K562 (cell line): Measurements from ENCODE around the gene PPP4R3B. TPM values are rescaled to one million over a fixed set of nuclear protein-coding genes. Genes with fewer than 3 reads are reported as not detected.

ENCODE experiments used
- EZH2 ChIP-seq: IDR thresholded peaks from 2 replicates; pipeline ENCODE4 v1.6.1; 2012; ENCODE audit warnings: low read depth, mild to moderate bottlenecking, inconsistent platforms, low read length, borderline replicate concordance
- FOXA1 ChIP-seq: fragments of 450-650 bp; IDR thresholded peaks from 2 replicates; pipeline ENCODE4 v1.6.1; 2016; ENCODE audit warnings: mild to moderate bottlenecking, borderline replicate concordance
- KHSRP ChIP-seq: fragments of 450-650 bp; IDR thresholded peaks from 2 replicates; pipeline ENCODE4 v1.6.1; 2017
- MAFK ChIP-seq: IDR thresholded peaks from 2 replicates; pipeline ENCODE4 v1.6.1; 2011; ENCODE audit warnings: low read length, improper control_type of control experiment
- NFIC ChIP-seq: fragments of 450-650 bp; IDR thresholded peaks from 2 replicates; pipeline ENCODE4 v1.6.1; 2017; ENCODE audit warnings: mild to moderate bottlenecking, inconsistent platforms
- NFRKB ChIP-seq: fragments of 450-650 bp; IDR thresholded peaks from 2 replicates; pipeline ENCODE4 v1.6.1; 2016; ENCODE audit warnings: low read depth
- NRF1 ChIP-seq, 2 experiments: fragments of 450-650 bp; IDR thresholded peaks in 1 of 2; conservative IDR thresholded peaks in 1 of 2; 2 replicates each; pipeline ENCODE4 v1.6.1; 2014; ENCODE audit warnings: mild to moderate bottlenecking in 2 of 2
- PHF8 ChIP-seq: fragments of 200-600 bp; sonication (generic); IDR thresholded peaks from 2 replicates; pipeline ENCODE4 v1.6.1; 2012; ENCODE audit warnings: mixed run types, mild to moderate bottlenecking, inconsistent platforms, low read length, moderate library complexity, borderline replicate concordance
- RUNX1 ChIP-seq: sonication (generic); IDR thresholded peaks from 2 replicates; pipeline ENCODE4 v1.6.1; 2016; ENCODE audit warnings: antibody characterized with exemption, low read depth
- SREBF2 ChIP-seq: sonication (generic); formaldehyde crosslinking; IDR thresholded peaks from 2 replicates; pipeline ENCODE4 v1.4.0; 2020; ENCODE audit warnings: mild to moderate bottlenecking, missing genetic modification reagents
- STAT5A ChIP-seq: IDR thresholded peaks from 2 replicates; pipeline ENCODE4 v1.6.1; 2012; ENCODE audit warnings: low read length, inconsistent platforms, borderline replicate concordance
- ZNF217 ChIP-seq: sonication (generic); formaldehyde crosslinking; IDR thresholded peaks from 2 replicates; pipeline ENCODE4 v1.8.0; 2022; ENCODE audit warnings: mild to moderate bottlenecking, missing genetic modification reagents
- ZNF445 ChIP-seq: fragments of 250-450 bp; sonication (Bioruptor Pico); IDR thresholded peaks from 2 replicates; pipeline ENCODE4 v1.4.0; 2020; ENCODE audit warnings: low read depth, mild to moderate bottlenecking, moderate library complexity
- ZNF785 ChIP-seq: fragments of 250-450 bp; sonication (Bioruptor Pico); IDR thresholded peaks from 2 replicates; pipeline ENCODE4 v1.4.0; 2020; ENCODE audit warnings: mild to moderate bottlenecking
- polyA plus RNA-seq, 8 experiments: library from polyadenylated mRNA; depleted of rRNA in 4 of 8; stranded (reverse) in 5 of 8; unstranded in 3 of 8; fragments of >200 nt; fragmentation: Nextera tagmentation in 2 of 8; fragmentation: Illumina TruSeq in 1 of 8; extraction: Ambion mirVana in 2 of 8; extraction: Trizol in 1 of 8; gene quantifications; 2 replicates each; pipeline versions ENCODE4 v1.2.1 to v1.2.3, GENCODE V29; 2011 to 2014; ENCODE audit warnings: inconsistent platforms in 1 of 8, missing spikeins in 1 of 8
- total RNA-seq, 7 experiments: library from RNA; depleted of rRNA in 6 of 7; stranded (reverse); fragments of >200 nt in 6 of 7; fragmentation: Illumina TruSeq in 2 of 7; extraction: Trizol in 2 of 7; gene quantifications; 2 replicates each; pipeline versions ENCODE4 v1.2.1 to v1.2.3, GENCODE V29; 2011 to 2021; ENCODE audit warnings: low replicate concordance in 1 of 7
- TF ChIP-seq, protein P1 (sequence below): sonication (generic); formaldehyde crosslinking; IDR thresholded peaks from 2 replicates; pipeline ENCODE4 v1.8.0; 2022; ENCODE audit warnings: mild to moderate bottlenecking, missing genetic modification reagents
- TF ChIP-seq, protein P2 (sequence below): sonication (generic); formaldehyde crosslinking; IDR thresholded peaks from 2 replicates; pipeline ENCODE4 v1.8.0; 2023; ENCODE audit warnings: mild to moderate bottlenecking, missing genetic modification reagents
- TF ChIP-seq, protein P3 (sequence below): fragments of 250-450 bp; sonication (Bioruptor Pico); IDR thresholded peaks from 2 replicates; pipeline ENCODE4 v1.8.0; 2021; ENCODE audit warnings: moderate library complexity, mild to moderate bottlenecking, inconsistent platforms
- TF ChIP-seq, protein P4 (sequence below): fragments of 250-450 bp; sonication (Bioruptor Pico); IDR thresholded peaks from 2 replicates; pipeline ENCODE4 v1.5.0; 2021; ENCODE audit warnings: mild to moderate bottlenecking, borderline replicate concordance
- TF ChIP-seq, protein P5 (sequence below): sonication (generic); formaldehyde crosslinking; IDR thresholded peaks from 2 replicates; pipeline ENCODE4 v1.4.0; 2020; ENCODE audit warnings: mild to moderate bottlenecking, missing genetic modification reagents
- TF ChIP-seq, protein P6 (sequence below): fragments of 450-650 bp; IDR thresholded peaks from 2 replicates; pipeline ENCODE4 v1.7.0; 2016; ENCODE audit warnings: borderline replicate concordance

Gene PPP4R3B
- total and polyA plus RNA-seq, 9 of the 15 experiments (the other 6 are each of a cell fraction or from before 2014, with no cell fraction given): 13.2 to 59.2 (median 41.9) TPM

DNA sequence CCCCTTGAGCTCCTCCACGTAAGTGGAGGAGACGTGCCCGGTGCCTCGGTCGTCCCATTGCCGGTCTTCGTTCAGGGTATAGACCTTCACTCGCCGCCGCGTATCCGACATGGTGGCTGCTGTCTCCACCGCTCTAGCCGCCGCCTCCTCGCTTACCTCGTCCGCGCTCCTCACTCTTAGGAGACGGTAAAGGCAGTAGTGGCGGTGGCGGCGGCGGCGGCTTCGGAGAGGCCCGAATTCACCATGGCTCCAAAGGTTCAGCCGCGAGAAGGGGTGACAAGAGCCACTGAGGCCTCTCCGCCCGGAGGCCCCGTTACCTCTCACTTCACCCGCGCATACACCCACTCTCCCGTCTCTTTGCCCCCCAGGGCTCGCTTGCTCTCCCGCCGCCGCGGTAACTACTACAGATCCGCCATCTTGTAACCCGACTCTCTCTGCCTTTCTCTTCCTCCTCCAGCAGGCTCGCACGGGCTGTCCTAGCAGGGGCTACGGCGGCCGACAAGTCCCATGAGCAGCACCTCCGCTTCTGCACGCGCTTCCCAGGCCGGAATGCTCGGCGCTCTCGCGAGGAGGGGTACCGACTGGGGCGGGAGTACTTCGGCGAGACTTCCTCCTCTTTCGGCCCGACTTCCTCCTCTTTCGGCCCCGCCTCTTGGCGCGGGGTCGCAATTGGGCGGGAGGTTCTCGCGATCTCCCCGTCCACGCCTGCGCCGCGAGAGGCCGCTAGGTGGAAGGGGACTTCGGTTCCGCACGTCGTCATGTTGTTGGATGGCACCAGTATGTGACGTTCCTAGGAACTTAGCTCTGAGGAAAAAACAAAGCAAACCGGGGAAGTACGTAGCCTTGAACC, at the start of gene PPP4R3B (continued):
- TF ChIP-seq, protein P1, sequence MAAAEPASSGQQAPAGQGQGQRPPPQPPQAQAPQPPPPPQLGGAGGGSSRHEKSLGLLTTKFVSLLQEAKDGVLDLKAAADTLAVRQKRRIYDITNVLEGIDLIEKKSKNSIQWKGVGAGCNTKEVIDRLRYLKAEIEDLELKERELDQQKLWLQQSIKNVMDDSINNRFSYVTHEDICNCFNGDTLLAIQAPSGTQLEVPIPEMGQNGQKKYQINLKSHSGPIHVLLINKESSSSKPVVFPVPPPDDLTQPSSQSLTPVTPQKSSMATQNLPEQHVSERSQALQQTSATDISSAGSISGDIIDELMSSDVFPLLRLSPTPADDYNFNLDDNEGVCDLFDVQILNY (CRISPR knock-in tag): no peak
- TF ChIP-seq, protein P2, sequence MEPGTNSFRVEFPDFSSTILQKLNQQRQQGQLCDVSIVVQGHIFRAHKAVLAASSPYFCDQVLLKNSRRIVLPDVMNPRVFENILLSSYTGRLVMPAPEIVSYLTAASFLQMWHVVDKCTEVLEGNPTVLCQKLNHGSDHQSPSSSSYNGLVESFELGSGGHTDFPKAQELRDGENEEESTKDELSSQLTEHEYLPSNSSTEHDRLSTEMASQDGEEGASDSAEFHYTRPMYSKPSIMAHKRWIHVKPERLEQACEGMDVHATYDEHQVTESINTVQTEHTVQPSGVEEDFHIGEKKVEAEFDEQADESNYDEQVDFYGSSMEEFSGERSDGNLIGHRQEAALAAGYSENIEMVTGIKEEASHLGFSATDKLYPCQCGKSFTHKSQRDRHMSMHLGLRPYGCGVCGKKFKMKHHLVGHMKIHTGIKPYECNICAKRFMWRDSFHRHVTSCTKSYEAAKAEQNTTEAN (CRISPR knock-in tag): peak; percentile 7; the same call in 1 of the 2 replicates
- TF ChIP-seq ZNF217: no peak
- TF ChIP-seq, protein P3, sequence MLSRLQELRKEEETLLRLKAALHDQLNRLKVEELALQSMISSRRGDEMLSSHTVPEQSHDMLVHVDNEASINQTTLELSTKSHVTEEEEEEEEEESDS: no peak
- TF ChIP-seq ZNF785 (CRISPR knock-in tag): no peak
- TF ChIP-seq, protein P4, sequence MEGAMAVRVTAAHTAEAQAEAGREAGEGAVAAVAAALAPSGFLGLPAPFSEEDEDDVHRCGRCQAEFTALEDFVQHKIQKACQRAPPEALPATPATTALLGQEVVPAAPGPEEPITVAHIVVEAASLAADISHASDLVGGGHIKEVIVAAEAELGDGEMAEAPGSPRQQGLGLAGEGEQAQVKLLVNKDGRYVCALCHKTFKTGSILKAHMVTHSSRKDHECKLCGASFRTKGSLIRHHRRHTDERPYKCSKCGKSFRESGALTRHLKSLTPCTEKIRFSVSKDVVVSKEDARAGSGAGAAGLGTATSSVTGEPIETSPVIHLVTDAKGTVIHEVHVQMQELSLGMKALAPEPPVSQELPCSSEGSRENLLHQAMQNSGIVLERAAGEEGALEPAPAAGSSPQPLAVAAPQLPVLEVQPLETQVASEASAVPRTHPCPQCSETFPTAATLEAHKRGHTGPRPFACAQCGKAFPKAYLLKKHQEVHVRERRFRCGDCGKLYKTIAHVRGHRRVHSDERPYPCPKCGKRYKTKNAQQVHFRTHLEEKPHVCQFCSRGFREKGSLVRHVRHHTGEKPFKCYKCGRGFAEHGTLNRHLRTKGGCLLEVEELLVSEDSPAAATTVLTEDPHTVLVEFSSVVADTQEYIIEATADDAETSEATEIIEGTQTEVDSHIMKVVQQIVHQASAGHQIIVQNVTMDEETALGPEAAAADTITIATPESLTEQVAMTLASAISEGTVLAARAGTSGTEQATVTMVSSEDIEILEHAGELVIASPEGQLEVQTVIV (CRISPR knock-in tag): no peak
- no peak for TF ChIP-seq KHSRP
- peak; percentile 64; the same call in 1 of the 2 replicates for TF ChIP-seq PHF8
- no peak for TF ChIP-seq ZNF445 (CRISPR knock-in tag)
- peak; percentile 100 for TF ChIP-seq NFRKB
- TF ChIP-seq, protein P5, sequence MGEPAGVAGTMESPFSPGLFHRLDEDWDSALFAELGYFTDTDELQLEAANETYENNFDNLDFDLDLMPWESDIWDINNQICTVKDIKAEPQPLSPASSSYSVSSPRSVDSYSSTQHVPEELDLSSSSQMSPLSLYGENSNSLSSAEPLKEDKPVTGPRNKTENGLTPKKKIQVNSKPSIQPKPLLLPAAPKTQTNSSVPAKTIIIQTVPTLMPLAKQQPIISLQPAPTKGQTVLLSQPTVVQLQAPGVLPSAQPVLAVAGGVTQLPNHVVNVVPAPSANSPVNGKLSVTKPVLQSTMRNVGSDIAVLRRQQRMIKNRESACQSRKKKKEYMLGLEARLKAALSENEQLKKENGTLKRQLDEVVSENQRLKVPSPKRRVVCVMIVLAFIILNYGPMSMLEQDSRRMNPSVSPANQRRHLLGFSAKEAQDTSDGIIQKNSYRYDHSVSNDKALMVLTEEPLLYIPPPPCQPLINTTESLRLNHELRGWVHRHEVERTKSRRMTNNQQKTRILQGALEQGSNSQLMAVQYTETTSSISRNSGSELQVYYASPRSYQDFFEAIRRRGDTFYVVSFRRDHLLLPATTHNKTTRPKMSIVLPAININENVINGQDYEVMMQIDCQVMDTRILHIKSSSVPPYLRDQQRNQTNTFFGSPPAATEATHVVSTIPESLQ (CRISPR knock-in tag): peak; percentile 3; the same call in 1 of the 2 replicates
- no peak for TF ChIP-seq RUNX1
- TF ChIP-seq, protein P6, sequence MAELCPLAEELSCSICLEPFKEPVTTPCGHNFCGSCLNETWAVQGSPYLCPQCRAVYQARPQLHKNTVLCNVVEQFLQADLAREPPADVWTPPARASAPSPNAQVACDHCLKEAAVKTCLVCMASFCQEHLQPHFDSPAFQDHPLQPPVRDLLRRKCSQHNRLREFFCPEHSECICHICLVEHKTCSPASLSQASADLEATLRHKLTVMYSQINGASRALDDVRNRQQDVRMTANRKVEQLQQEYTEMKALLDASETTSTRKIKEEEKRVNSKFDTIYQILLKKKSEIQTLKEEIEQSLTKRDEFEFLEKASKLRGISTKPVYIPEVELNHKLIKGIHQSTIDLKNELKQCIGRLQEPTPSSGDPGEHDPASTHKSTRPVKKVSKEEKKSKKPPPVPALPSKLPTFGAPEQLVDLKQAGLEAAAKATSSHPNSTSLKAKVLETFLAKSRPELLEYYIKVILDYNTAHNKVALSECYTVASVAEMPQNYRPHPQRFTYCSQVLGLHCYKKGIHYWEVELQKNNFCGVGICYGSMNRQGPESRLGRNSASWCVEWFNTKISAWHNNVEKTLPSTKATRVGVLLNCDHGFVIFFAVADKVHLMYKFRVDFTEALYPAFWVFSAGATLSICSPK: no peak
- no peak for TF ChIP-seq FOXA1
- peak; percentile 91 to 93 for TF ChIP-seq NRF1 (conservative IDR thresholded peaks at IDR 0.05 in 1 of 2, IDR thresholded peaks at IDR 0.05 in 1 of 2)
- TF ChIP-seq NFIC: peak; percentile 65
- no peak for TF ChIP-seq STAT5A
- no peak for TF ChIP-seq MAFK
- TF ChIP-seq EZH2: no peak
- peak; percentile 87; the same call in 1 of the 2 replicates for TF ChIP-seq SREBF2
